Measurements from ENCODE around the gene LRRC56. TPM values are rescaled to one million over a fixed set of nuclear protein-coding genes. Genes with fewer than 3 reads are reported as not detected.

Gene LRRC56
- total RNA-seq, 4 donors from 2014 or later, result 1.5 to 2.7 (median 1.8) TPM

- no peak for TF ChIP-seq POLR2A (IDR thresholded peaks at IDR 0.05)
- TF ChIP-seq CTCF (IDR thresholded peaks at IDR 0.05), result no peak
- 93 to 94% methylated on average over 7 of the region's 8 CpGs for WGBS, 2 donors
- intact Hi-C loops (cut with DNase I; ENCODE audit: low total_unique reads), result no loop called here
- H3K4me3 ChIP-seq (ENCODE audit: low read depth, poor library complexity, severe bottlenecking), result no peak overlapping the region
- no peak for DNase-seq (ENCODE audit: low spot score in 2 of 2)
Observed at GRCh38 chr11:539971-540481, 2.7 kb downstream of the LRRC56 start.

DNA sequence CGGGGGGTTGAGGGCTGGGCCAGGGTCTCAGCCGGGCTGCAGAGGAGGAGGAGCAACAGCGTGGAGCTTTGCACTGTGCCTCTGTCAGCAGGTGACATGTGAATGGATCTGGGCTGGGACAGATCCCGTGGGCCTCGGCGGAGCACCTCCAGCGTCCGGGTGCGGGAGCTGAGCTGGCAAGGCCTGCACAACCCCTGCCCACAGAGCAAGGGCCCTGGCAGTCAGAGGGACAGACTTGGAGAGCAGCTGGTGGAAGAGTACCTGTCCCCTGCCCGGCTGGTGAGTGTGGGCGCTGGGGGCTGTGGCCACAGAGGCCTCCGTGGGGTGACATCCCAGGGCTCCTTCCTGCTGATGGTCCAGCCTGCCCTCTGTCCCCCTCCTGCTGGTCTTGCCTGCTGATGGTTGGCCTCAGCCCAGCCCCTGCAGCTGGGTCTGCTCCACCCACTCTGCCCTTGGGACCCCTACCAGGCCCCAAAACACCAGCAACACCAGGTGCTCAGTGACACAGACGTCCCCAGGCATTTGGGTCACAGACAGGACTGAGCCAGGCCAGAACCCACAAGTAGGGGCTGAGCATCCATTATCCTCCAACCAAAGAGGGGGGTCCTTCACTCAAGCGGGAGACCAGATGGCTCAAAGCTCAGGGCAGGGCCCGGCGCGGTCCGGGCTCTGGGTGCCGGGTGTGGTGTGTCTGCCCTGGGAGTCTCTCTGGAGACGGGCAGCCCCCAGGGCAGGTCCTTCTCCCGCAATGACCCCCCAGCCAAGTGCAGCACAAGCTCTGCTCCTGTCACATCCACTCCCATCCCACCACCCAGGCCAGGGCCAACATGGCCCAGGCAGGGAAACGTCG, 3.5 kb downstream of the LRRC56 start:
- DNase-seq (ENCODE audit: low spot score in 2 of 2), result no peak
- no peak overlapping the region for H3K4me3 ChIP-seq (ENCODE audit: low read depth, poor library complexity, severe bottlenecking)
- intact Hi-C loops (cut with DNase I; ENCODE audit: low total_unique reads), result no loop called here
- WGBS, 2 donors, result 88 to 91% methylated on average over 20 to 21 of the region's 23 CpGs
- TF ChIP-seq POLR2A (IDR thresholded peaks at IDR 0.05) (no peak), CTCF (IDR thresholded peaks at IDR 0.05) (no peak)

- TF ChIP-seq CTCF (IDR thresholded peaks at IDR 0.05) (no peak), POLR2A (IDR thresholded peaks at IDR 0.05) (no peak)
- no peak for DNase-seq (ENCODE audit: low spot score in 2 of 2)
- WGBS, 2 donors, result 89 to 98% methylated on average over 20 of the region's 20 CpGs
- intact Hi-C loops (cut with DNase I; ENCODE audit: low total_unique reads), result no loop called here
- H3K4me3 ChIP-seq (ENCODE audit: low read depth, poor library complexity, severe bottlenecking), result no peak overlapping the region
Observed at GRCh38 chr11:541433-541885, 4.1 kb downstream of the LRRC56 start.

- no peak for DNase-seq (ENCODE audit: low spot score in 2 of 2)
- no peak overlapping the region for H3K4me3 ChIP-seq (ENCODE audit: low read depth, poor library complexity, severe bottlenecking)
- intact Hi-C loops (cut with DNase I; ENCODE audit: low total_unique reads), result no loop called here
- TF ChIP-seq POLR2A (IDR thresholded peaks at IDR 0.05), result no peak
- no peak for TF ChIP-seq CTCF (IDR thresholded peaks at IDR 0.05)
- WGBS, 2 donors, result 91 to 92% methylated on average over 2 to 5 of the region's 5 CpGs
Observed at GRCh38 chr11:544817-545166, 7.5 kb downstream of the LRRC56 start.

DNA sequence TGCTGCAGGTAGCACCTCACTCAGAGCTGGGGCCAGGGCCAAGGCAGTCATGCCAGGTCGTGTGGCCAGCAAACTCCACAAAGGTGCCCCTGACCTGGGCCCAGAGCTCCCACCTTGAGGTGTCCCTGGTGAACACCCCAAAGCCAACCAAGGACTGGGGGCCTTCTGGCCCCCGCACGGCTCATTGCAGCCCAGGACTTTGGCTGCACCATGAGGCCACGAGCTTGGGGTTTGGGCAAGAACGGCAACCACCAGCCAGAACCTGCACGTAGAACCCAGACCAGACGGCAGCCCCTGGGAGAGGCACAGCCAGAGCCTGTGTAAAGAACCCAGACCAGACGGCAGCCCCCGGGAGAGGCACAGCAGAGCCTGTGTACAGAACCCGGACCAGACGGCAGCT, 7.8 kb downstream of the LRRC56 start:
- WGBS, 2 donors, result 89 to 95% methylated on average over 7 to 11 of the region's 11 CpGs

More for the DNA sequence above, 7.8 kb downstream of the LRRC56 start:
- intact Hi-C loops (cut with DNase I; ENCODE audit: low total_unique reads), result no loop called here
- DNase-seq (ENCODE audit: low spot score in 2 of 2), result no peak
- TF ChIP-seq POLR2A (IDR thresholded peaks at IDR 0.05) (no peak), CTCF (IDR thresholded peaks at IDR 0.05) (no peak)
- no peak overlapping the region for H3K4me3 ChIP-seq (ENCODE audit: low read depth, poor library complexity, severe bottlenecking)

Measured in lower leg skin (tissue), 4 donors.